ENCODE results near the gene MGAT4B. TPM values are rescaled to one million over a fixed set of nuclear protein-coding genes. Genes with fewer than 3 reads are reported as not detected.

The MGAT4B gene
- total RNA-seq, 2 experiments from 2014 or later = 61.1 to 96.5 TPM

DNA sequence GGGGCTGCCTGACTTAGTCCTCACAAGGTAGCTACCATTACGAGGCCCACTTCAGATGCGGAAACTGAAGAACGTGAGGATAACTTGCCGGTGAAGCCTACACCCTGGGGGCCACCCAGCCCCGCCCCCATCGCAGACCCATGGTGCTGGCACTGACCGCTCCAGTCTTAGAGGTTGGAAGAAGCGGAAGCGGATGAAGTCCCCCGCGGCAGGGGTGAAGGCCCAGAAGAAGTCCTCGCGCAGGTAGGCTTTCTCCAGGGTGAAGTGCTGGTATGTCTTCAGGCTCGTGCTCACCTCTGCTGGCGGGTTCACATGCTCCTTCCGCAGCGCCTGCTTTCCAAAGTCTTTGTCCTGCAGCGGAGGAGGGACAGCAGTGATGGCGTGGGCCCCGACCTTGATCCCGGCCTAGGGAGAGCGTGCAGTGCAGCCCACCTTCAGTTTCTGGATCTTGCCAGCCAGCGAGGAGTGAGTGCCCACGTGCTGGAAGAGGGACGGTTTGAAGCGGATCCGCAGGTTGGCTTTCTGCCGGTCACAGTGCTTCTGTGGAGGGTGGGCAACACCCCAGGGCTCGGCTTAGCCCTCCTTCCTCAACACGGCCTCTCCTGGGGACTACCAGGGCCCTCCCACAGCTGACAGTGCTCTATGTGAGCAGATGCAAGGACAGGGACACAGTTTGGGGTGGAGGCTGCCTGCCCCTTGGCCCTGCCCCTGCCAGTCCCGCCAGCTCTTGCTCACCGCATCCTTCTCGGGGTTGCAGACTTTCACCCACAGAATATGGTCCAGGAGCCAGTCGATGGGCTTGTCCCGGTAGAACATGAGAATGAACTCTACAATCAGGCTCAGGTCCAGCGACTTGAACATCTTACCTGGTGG, 7.7 kb downstream of the MGAT4B start:
- Histone ChIP-seq H3K4me3 (ENCODE audit: low read depth, low read length, poor library complexity, severe bottlenecking) (no peak overlapping the region), H3K9me3 (ENCODE audit: low read length) (no peaks in the 10 kb centered on the region), H2AFZ (ENCODE audit: low read length) (no peak overlapping the region), H3K9me2 (ENCODE audit: insufficient read depth, low read length) (no peaks in the 10 kb centered on the region), H3K36me3 (ENCODE audit: insufficient read depth, low read length) (peaks cover 35% of the 10 kb centered on the region; the same call in 1 of the 2 replicates), H3K27ac (ENCODE audit: low read depth, low read length, poor library complexity, severe bottlenecking) (no peak overlapping the region), H3K4me1 (ENCODE audit: insufficient read depth, low read length, poor library complexity, severe bottlenecking) (peaks cover 29% of the 10 kb centered on the region), H3K4me2 (ENCODE audit: low read length) (no peak overlapping the region), H4K20me1 (ENCODE audit: insufficient read depth, low read length) (no peaks in the 10 kb centered on the region), H3K79me2 (ENCODE audit: insufficient read depth, low read depth, low read length) (no peaks in the 10 kb centered on the region)
- intact Hi-C loops (cut with micrococcal nuclease; ENCODE audit: unreplicated experiment) = no loop called here
- DNase-seq (ENCODE audit: low spot score) = no peak
- ChIA-PET POLR2A (no interaction called here), CTCF (ENCODE audit: unreplicated experiment) (no interaction called here)
- no peak for TF ChIP-seq EZH2phosphoT487 (IDR thresholded peaks at IDR 0.05; ENCODE audit: borderline replicate concordance, low read depth, low read length)
- TF ChIP-seq, protein P1, sequence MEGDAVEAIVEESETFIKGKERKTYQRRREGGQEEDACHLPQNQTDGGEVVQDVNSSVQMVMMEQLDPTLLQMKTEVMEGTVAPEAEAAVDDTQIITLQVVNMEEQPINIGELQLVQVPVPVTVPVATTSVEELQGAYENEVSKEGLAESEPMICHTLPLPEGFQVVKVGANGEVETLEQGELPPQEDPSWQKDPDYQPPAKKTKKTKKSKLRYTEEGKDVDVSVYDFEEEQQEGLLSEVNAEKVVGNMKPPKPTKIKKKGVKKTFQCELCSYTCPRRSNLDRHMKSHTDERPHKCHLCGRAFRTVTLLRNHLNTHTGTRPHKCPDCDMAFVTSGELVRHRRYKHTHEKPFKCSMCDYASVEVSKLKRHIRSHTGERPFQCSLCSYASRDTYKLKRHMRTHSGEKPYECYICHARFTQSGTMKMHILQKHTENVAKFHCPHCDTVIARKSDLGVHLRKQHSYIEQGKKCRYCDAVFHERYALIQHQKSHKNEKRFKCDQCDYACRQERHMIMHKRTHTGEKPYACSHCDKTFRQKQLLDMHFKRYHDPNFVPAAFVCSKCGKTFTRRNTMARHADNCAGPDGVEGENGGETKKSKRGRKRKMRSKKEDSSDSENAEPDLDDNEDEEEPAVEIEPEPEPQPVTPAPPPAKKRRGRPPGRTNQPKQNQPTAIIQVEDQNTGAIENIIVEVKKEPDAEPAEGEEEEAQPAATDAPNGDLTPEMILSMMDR (conservative IDR thresholded peaks at IDR 0.05; ENCODE audit: low read length) = no peak
- no TSS peak for BruUV-seq (replicated peaks)

DNA sequence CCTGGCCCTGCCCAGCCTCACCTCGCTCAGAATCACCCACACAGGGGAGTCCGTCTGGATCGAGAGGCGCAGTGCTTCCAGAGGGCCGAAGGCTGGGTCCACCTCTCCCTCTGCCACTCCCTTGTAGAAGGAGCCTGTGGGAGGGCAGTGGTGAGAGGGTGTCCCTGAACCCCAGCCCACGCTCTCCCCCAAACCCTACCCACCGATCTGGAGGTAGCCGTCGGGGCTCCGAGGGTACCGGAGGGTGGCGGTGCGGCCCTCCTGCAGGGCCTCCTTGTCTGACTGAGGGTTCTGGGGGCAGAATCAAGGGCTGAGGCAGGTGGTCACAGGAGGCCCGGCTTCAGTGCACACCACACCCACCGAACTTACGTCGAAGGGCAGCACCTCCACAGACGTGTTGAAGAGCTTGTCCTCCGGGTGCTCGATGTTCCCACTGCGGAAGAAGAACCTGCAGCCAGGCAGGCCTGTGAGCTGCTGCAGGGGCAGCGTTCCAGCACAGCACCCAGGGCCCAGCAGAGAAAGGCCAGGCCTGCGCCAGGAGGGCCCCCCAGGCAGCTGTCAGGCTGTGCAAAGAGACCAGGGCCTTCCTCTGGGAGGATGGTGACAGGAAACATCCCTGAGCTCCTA, 8.4 kb downstream of the MGAT4B start:
- POLR2A ChIA-PET = no interaction called here

More for the DNA sequence above, 8.4 kb downstream of the MGAT4B start:
- H3K4me3 ChIP-seq (ENCODE audit: low read depth, low read length, poor library complexity, severe bottlenecking) = no peak overlapping the region
- peaks cover 35% of the 10 kb centered on the region; the same call in 1 of the 2 replicates for H3K36me3 ChIP-seq (ENCODE audit: insufficient read depth, low read length)
- H3K79me2 ChIP-seq (ENCODE audit: insufficient read depth, low read depth, low read length) = no peaks in the 10 kb centered on the region
- CTCF ChIA-PET (ENCODE audit: unreplicated experiment) = no interaction called here
- intact Hi-C loops (cut with micrococcal nuclease; ENCODE audit: unreplicated experiment) = no loop called here
- H3K9me2 ChIP-seq (ENCODE audit: insufficient read depth, low read length) = no peaks in the 10 kb centered on the region
- H3K4me1 ChIP-seq (ENCODE audit: insufficient read depth, low read length, poor library complexity, severe bottlenecking) = peaks cover 28% of the 10 kb centered on the region
- H3K4me2 ChIP-seq (ENCODE audit: low read length) = no peak overlapping the region
- BruUV-seq (replicated peaks) = no TSS peak
- H2AFZ ChIP-seq (ENCODE audit: low read length) = no peak overlapping the region
- DNase-seq (ENCODE audit: low spot score) = no peak
- no peak overlapping the region for H3K27ac ChIP-seq (ENCODE audit: low read depth, low read length, poor library complexity, severe bottlenecking)
- TF ChIP-seq, protein P1 (conservative IDR thresholded peaks at IDR 0.05; ENCODE audit: low read length) = no peak
- no peak for TF ChIP-seq EZH2phosphoT487 (IDR thresholded peaks at IDR 0.05; ENCODE audit: borderline replicate concordance, low read depth, low read length)
- H3K9me3 ChIP-seq (ENCODE audit: low read length) = no peaks in the 10 kb centered on the region
- H4K20me1 ChIP-seq (ENCODE audit: insufficient read depth, low read length) = no peaks in the 10 kb centered on the region
